B cell (primary cell): ENCODE results near the gene ALDOA. TPM values are rescaled to one million over a fixed set of nuclear protein-coding genes. Genes with fewer than 3 reads are reported as not detected.

Source experiments
- ATAC-seq: fragments of 200-7000 bp; cut with Tn5 transposase; one replicate; pipeline ENCODE4 v1.10.0; 2021; ENCODE audit warnings: low read depth, mild to moderate bottlenecking, moderate number of reproducible peaks, moderate library complexity
- CTCF ChIA-PET: fragments of 350-600 bp; sonication (Branson Sonifier 250); formaldehyde crosslinking; loops from one replicate; lab custom pipeline; 2021; ENCODE audit warnings: antibody characterized with exemption, inconsistent platforms; lab: Charles Lee
- POLR2A ChIA-PET: fragments of 350-600 bp; sonication (Branson Sonifier 250); formaldehyde crosslinking; loops from one replicate; lab custom pipeline; 2021; ENCODE audit warnings: antibody characterized with exemption; lab: Charles Lee
- DNase-seq: peaks from one replicate; pipeline ENCODE4 v3.0.0; 2013
- H2AFZ ChIP-seq: 2 replicates; pipeline ENCODE4 v1.6.1; 2012; ENCODE audit warnings: mild to moderate bottlenecking, low read depth, low read length; ENCODE audit not compliant: insufficient read depth, poor library complexity, severe bottlenecking
- H3K27ac ChIP-seq, 2 donors: 1 replicate in 1 of 2; 2 replicates in 1 of 2; pipeline ENCODE4 v1.5.1; 2012 to 2013; ENCODE audit warnings: low read length in 2 of 2, mild to moderate bottlenecking in 2 of 2, moderate library complexity in 1 of 2
- H3K27me3 ChIP-seq, 4 experiments: fragments of 200-600 bp in 1 of 4; sonication (generic) in 1 of 4; replicated peaks in 1 of 4; 1 replicate in 2 of 4; 2 replicates in 2 of 4; pipeline versions ENCODE4 v1.6.1 to v1.7.0; 2013 to 2016; ENCODE audit warnings: low read length in 3 of 4, mild to moderate bottlenecking in 2 of 4, mixed read lengths in 1 of 4, moderate library complexity in 1 of 4; ENCODE audit not compliant: insufficient read depth in 4 of 4, control insufficient read depth in 3 of 4; ENCODE audit errors: control extremely low read depth in 1 of 4
- H3K36me3 ChIP-seq, 2 experiments: replicated peaks in 1 of 2; 1 replicate in 1 of 2; 2 replicates in 1 of 2; pipeline versions ENCODE4 v1.6.1 to v1.7.1; 2013; ENCODE audit warnings: low read length in 1 of 2; ENCODE audit not compliant: insufficient read depth in 2 of 2, control insufficient read depth in 1 of 2; ENCODE audit errors: control extremely low read depth in 1 of 2, extremely low read depth in 1 of 2
- H3K4me1 ChIP-seq, 2 donors: fragments of 200-600 bp in 1 of 2; sonication (generic) in 1 of 2; 1 replicate in 1 of 2; 2 replicates in 1 of 2; pipeline versions ENCODE4 v1.5.1 to v1.6.1; 2013 to 2017; ENCODE audit warnings: low read length in 2 of 2; ENCODE audit not compliant: control insufficient read depth in 2 of 2, insufficient read depth in 2 of 2
- H3K4me2 ChIP-seq: replicated peaks from 2 replicates; pipeline ENCODE3; 2012; ENCODE audit warnings: mild to moderate bottlenecking, low read depth, low read length; ENCODE audit not compliant: poor library complexity, severe bottlenecking
- H3K4me3 ChIP-seq, 5 experiments: fragments of 200-600 bp in 1 of 5; sonication (generic) in 1 of 5; 1 replicate in 3 of 5; 2 replicates in 2 of 5; pipeline versions ENCODE4 v1.5.1 to v1.7.0; 2011 to 2016; ENCODE audit warnings: low read length in 4 of 5, mild to moderate bottlenecking in 4 of 5, low read depth in 2 of 5, control low read depth in 1 of 5, moderate library complexity in 1 of 5; ENCODE audit not compliant: insufficient read depth in 1 of 5; ENCODE audit errors: control extremely low read depth in 1 of 5, extremely low read depth in 1 of 5
- H3K79me2 ChIP-seq: fragments of 200-600 bp; sonication (generic); one replicate; pipeline ENCODE4 v1.6.0; 2016; ENCODE audit warnings: low read length; ENCODE audit not compliant: control insufficient read depth, insufficient read depth
- H3K9ac ChIP-seq: fragments of 200-600 bp; sonication (generic); 2 replicates; pipeline ENCODE4 v1.6.1; 2017; ENCODE audit warnings: mild to moderate bottlenecking, low read length, moderate library complexity
- H3K9me3 ChIP-seq, 3 donors: one replicate each; pipeline versions ENCODE4 v1.6.1 to v1.7.1; 2013; ENCODE audit warnings: low read length in 2 of 3; ENCODE audit not compliant: control insufficient read depth in 2 of 3, insufficient read depth in 1 of 3; ENCODE audit errors: control extremely low read depth in 1 of 3
- H4K20me1 ChIP-seq: 2 replicates; pipeline ENCODE4 v1.6.0; 2012; ENCODE audit warnings: mild to moderate bottlenecking, low read length; ENCODE audit not compliant: insufficient read depth, control insufficient read depth, poor library complexity, severe bottlenecking
- H3K27ac Mint-ChIP-seq: one replicate; pipeline ENCODE4 v1.8.0; 2021; ENCODE audit warnings: mixed read lengths
- H3K27me3 Mint-ChIP-seq: one replicate; pipeline ENCODE4 v1.8.0; 2021; ENCODE audit warnings: mixed read lengths
- H3K4me1 Mint-ChIP-seq: one replicate; pipeline ENCODE4 v1.8.0; 2021; ENCODE audit warnings: mixed read lengths
- H3K4me3 Mint-ChIP-seq: one replicate; pipeline ENCODE4 v1.8.0; 2021; ENCODE audit warnings: mixed read lengths
- H3K9me3 Mint-ChIP-seq: one replicate; pipeline ENCODE4 v1.8.0; 2022; ENCODE audit warnings: mixed read lengths; ENCODE audit not compliant: insufficient read depth
- CTCF ChIP-seq: fragments of 200-600 bp; IDR thresholded peaks from one replicate; pipeline ENCODE4 v1.8.0; 2022; ENCODE audit warnings: antibody characterized with exemption, mild to moderate bottlenecking
- EZH2 ChIP-seq: IDR thresholded peaks from 2 replicates; pipeline ENCODE4 v1.6.1; 2012; ENCODE audit warnings: borderline replicate concordance, low read depth, mild to moderate bottlenecking, moderate library complexity, low read length; ENCODE audit not compliant: insufficient read depth, poor library complexity, severe bottlenecking
- WGBS: methylation state at CpG from one replicate; pipeline ENCODE4 v1.1.5; 2013; ENCODE audit warnings: missing lambda C conversion rate; ENCODE audit not compliant: insufficient coverage; 5-methylcytosine and 5-hydroxymethylcytosine counted together
- intact Hi-C: fragments of 100-400 bp; cut with micrococcal nuclease; formaldehyde crosslinking; loops from one replicate; pipeline ENCODE4 v1.10.0; 2022
- polyA plus RNA-seq: library from polyadenylated mRNA; depleted of rRNA; stranded (reverse); fragments of >200 nt; gene quantifications from 2 replicates; pipeline ENCODE4 v1.2.3, GENCODE V29; 2012
- total RNA-seq, 2 donors: library from RNA; stranded (reverse); fragments of 120-200 nt in 1 of 2; gene quantifications; 1 replicate in 1 of 2; 2 replicates in 1 of 2; pipeline versions ENCODE4 v1.2.3 to v1.2.4, GENCODE V29; 2013 to 2022

ALDOA gene
- total and polyA plus RNA-seq, 2 donors (not counting 1 experiment from before 2014, with no cell fraction given) = 329 to 343 TPM

- H3K9ac ChIP-seq = no peak overlapping the region
- peaks cover 2 to 17% of the 10 kb centered on the region in 2 experiments for H3K36me3 ChIP-seq
- TF ChIP-seq CTCF = no peak
- no peak for TF ChIP-seq EZH2
- H3K79me2 ChIP-seq = no peaks in the 10 kb centered on the region
- ATAC-seq (no peak), DNase-seq (no peak)
- H3K9me3 ChIP-seq = peaks cover 0 to 7% (median 0%) of the 10 kb centered on the region in 3 donors
- H2AFZ ChIP-seq = no peak overlapping the region
- intact Hi-C loops = no loop called here
- no peak overlapping the region for H3K27ac ChIP-seq
- POLR2A ChIA-PET = no interaction called here
- no peaks in the 10 kb centered on the region for H3K9me3 Mint-ChIP-seq
- H3K4me2 ChIP-seq = no peak overlapping the region
- H3K4me1 ChIP-seq = no peaks in the 10 kb centered on the region
- H4K20me1 ChIP-seq = no peaks in the 10 kb centered on the region
- no peak overlapping the region for H3K4me3 ChIP-seq
- WGBS = 100% methylated on average over 2 of the region's 6 CpGs
- no peaks in the 10 kb centered on the region for H3K4me1 Mint-ChIP-seq
- no peak overlapping the region for H3K4me3 Mint-ChIP-seq
- no peaks in the 10 kb centered on the region for H3K27me3 ChIP-seq
- H3K27me3 Mint-ChIP-seq = no peaks in the 10 kb centered on the region
- H3K27ac Mint-ChIP-seq = no peak overlapping the region
- CTCF ChIA-PET = interaction anchor here (1.5 kb wide), 1 partner anchor 11 kb away, joined by 4 read pairs; no protein-coding TSS in a partner anchor
These were observed 38.9 kb downstream of the ALDOA start for GRCh38 chr16:30104492-30104891.

- Mint-ChIP-seq H3K9me3 (no peaks in the 10 kb centered on the region), H3K27me3 (no peaks in the 10 kb centered on the region), H3K27ac (no peak overlapping the region), H3K4me1 (peaks cover 2% of the 10 kb centered on the region), H3K4me3 (no peak overlapping the region)
- H3K79me2 ChIP-seq = no peaks in the 10 kb centered on the region
- no peaks in the 10 kb centered on the region for H4K20me1 ChIP-seq
- no peak for ATAC-seq
- no peak for TF ChIP-seq EZH2
- no peak for TF ChIP-seq CTCF
- no peak overlapping the region for H3K27ac ChIP-seq
- no peak for DNase-seq
- no peaks in the 10 kb centered on the region for H3K27me3 ChIP-seq
- WGBS = 100% methylated on average over 8 of the region's 15 CpGs
- POLR2A ChIA-PET = no interaction called here
- H3K9ac ChIP-seq = no peak overlapping the region
- CTCF ChIA-PET = no interaction called here
- peaks cover 8 to 23% of the 10 kb centered on the region in 2 experiments for H3K36me3 ChIP-seq
- no peak overlapping the region for H3K4me2 ChIP-seq
- intact Hi-C loops = no loop called here
- peaks cover 0 to 3% (median 0%) of the 10 kb centered on the region in 3 donors for H3K9me3 ChIP-seq
- no peaks in the 10 kb centered on the region for H3K4me1 ChIP-seq
- no peak overlapping the region for H3K4me3 ChIP-seq
- no peak overlapping the region for H2AFZ ChIP-seq
These were observed 42.7 kb downstream of the ALDOA start for GRCh38 chr16:30108059-30108850.
